Measurements from ENCODE around the gene HSBP1L1.

GRCh38 chr18:79938196-79938595 is 26.2 kb upstream of the HSBP1L1 start:
- no peak for TF ChIP-seq CTCF (IDR thresholded peaks at IDR 0.05)
- TF ChIP-seq POLR2A (IDR thresholded peaks at IDR 0.05) = no peak
